ENCODE results near the gene BPIFA1.

DNA sequence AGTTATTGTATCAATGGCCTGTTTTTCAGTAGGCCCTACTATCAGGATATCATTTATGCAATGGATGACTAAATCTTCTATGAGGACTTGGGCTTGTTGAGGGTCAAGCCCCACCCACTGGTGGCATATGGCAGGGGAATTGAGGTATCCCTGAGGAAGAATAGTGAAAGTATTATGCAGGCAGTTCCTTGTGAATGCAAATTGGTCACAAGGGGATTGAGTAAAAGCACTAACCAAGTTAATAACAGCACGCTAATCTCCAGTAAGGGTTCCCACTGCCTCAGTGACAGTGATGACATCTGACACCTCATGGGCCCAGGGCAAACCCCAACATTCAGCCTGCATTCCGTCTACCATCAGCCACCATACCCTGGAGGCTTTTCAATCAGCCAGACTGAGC lies 14.9 kb downstream of the BPIFA1 start:
- TF ChIP-seq EZH2 (IDR thresholded peaks at IDR 0.05; ENCODE audit: low read length, unreplicated experiment) (no peak), EZH2phosphoT487 (IDR thresholded peaks at IDR 0.05; ENCODE audit: borderline replicate concordance, low read length) (no peak)
- TF ChIP-seq, protein P1, sequence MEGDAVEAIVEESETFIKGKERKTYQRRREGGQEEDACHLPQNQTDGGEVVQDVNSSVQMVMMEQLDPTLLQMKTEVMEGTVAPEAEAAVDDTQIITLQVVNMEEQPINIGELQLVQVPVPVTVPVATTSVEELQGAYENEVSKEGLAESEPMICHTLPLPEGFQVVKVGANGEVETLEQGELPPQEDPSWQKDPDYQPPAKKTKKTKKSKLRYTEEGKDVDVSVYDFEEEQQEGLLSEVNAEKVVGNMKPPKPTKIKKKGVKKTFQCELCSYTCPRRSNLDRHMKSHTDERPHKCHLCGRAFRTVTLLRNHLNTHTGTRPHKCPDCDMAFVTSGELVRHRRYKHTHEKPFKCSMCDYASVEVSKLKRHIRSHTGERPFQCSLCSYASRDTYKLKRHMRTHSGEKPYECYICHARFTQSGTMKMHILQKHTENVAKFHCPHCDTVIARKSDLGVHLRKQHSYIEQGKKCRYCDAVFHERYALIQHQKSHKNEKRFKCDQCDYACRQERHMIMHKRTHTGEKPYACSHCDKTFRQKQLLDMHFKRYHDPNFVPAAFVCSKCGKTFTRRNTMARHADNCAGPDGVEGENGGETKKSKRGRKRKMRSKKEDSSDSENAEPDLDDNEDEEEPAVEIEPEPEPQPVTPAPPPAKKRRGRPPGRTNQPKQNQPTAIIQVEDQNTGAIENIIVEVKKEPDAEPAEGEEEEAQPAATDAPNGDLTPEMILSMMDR (conservative IDR thresholded peaks at IDR 0.05; ENCODE audit: low read depth, low read length): no peak

All from PC-3 (cell line).